CD14-positive monocyte (primary cell): ENCODE data around the gene CIB4. TPM values are rescaled to one million over a fixed set of nuclear protein-coding genes. Genes with fewer than 3 reads are reported as not detected.

Source experiments
- DNase-seq, 3 donors: peaks; one replicate each; pipeline ENCODE4 v3.0.0-alpha.2; 2011 to 2022
- H2AFZ ChIP-seq: 2 replicates; pipeline ENCODE4 v1.6.0; 2012; ENCODE audit warnings: mild to moderate bottlenecking, low read depth, low read length, inconsistent platforms; ENCODE audit not compliant: insufficient read depth, poor library complexity, severe bottlenecking
- H3K27ac ChIP-seq, 2 donors: 1 replicate in 1 of 2; 2 replicates in 1 of 2; pipeline ENCODE4 v1.5.1; 2012 to 2013; ENCODE audit warnings: low read length in 2 of 2, control low read depth in 1 of 2, inconsistent platforms in 1 of 2, low read depth in 1 of 2, mild to moderate bottlenecking in 1 of 2
- H3K27me3 ChIP-seq, 2 donors: one replicate each; pipeline versions ENCODE4 v1.6.0 to v1.6.1; 2011 to 2013; ENCODE audit warnings: low read length in 2 of 2; ENCODE audit not compliant: control insufficient read depth in 2 of 2, insufficient read depth in 2 of 2
- H3K36me3 ChIP-seq, 2 donors: replicated peaks in 1 of 2; 1 replicate in 1 of 2; 2 replicates in 1 of 2; pipeline versions ENCODE4 v1.5.1 to v1.6.1; 2012 to 2013; ENCODE audit warnings: low read length in 2 of 2, control low read depth in 1 of 2, inconsistent platforms in 1 of 2, mild to moderate bottlenecking in 1 of 2; ENCODE audit not compliant: insufficient read depth in 2 of 2, control insufficient read depth in 1 of 2
- H3K4me1 ChIP-seq, 2 donors: 1 replicate in 1 of 2; 2 replicates in 1 of 2; pipeline versions ENCODE4 v1.5.1 to v1.6.1; 2012 to 2013; ENCODE audit warnings: low read length in 2 of 2, control low read depth in 1 of 2, inconsistent platforms in 1 of 2, mild to moderate bottlenecking in 1 of 2, moderate library complexity in 1 of 2; ENCODE audit not compliant: insufficient read depth in 2 of 2, control insufficient read depth in 1 of 2
- H3K4me2 ChIP-seq: replicated peaks from 2 replicates; pipeline ENCODE3; 2012; ENCODE audit warnings: low read length, moderate library complexity, mild to moderate bottlenecking; ENCODE audit not compliant: poor library complexity, severe bottlenecking; ENCODE audit errors: extremely low read depth
- H3K4me3 ChIP-seq, 3 experiments: fragments of 200-600 bp in 1 of 3; sonication (generic) in 1 of 3; replicated peaks in 1 of 3; 1 replicate in 2 of 3; 2 replicates in 1 of 3; pipeline ENCODE4 v1.5.1; 2011 to 2013; ENCODE audit warnings: low read length in 3 of 3, mild to moderate bottlenecking in 3 of 3, control low read depth in 2 of 3, low read depth in 2 of 3, inconsistent platforms in 1 of 3, moderate library complexity in 1 of 3
- H3K79me2 ChIP-seq: 2 replicates; pipeline ENCODE4 v1.6.0; 2012; ENCODE audit warnings: mild to moderate bottlenecking, control low read depth, inconsistent platforms, low read length, moderate library complexity; ENCODE audit not compliant: insufficient read depth
- H3K9ac ChIP-seq: 2 replicates; pipeline ENCODE4 v1.6.0; 2017; ENCODE audit warnings: low read length, mild to moderate bottlenecking; ENCODE audit not compliant: insufficient read depth, poor library complexity, severe bottlenecking
- H3K9me3 ChIP-seq, 2 donors: replicated peaks in 1 of 2; 1 replicate in 1 of 2; 2 replicates in 1 of 2; pipeline versions ENCODE4 v1.5.1 to v1.6.1; 2012 to 2013; ENCODE audit warnings: low read length in 2 of 2, control low read depth in 1 of 2; ENCODE audit not compliant: control insufficient read depth in 1 of 2, insufficient read depth in 1 of 2
- H4K20me1 ChIP-seq: 2 replicates; pipeline ENCODE4 v1.6.0; 2012; ENCODE audit warnings: mild to moderate bottlenecking, low read length, control low read depth, moderate library complexity; ENCODE audit not compliant: insufficient read depth
- H3K27ac Mint-ChIP-seq, 7 donors: one replicate each; pipeline ENCODE4 v1.8.0; 2020; ENCODE audit warnings: mild to moderate bottlenecking in 7 of 7, mixed read lengths in 7 of 7, moderate library complexity in 6 of 7, inconsistent platforms in 2 of 7
- H3K27me3 Mint-ChIP-seq, 3 donors: one replicate each; pipeline ENCODE4 v1.8.0; 2021 to 2022; ENCODE audit warnings: low read depth in 3 of 3, mild to moderate bottlenecking in 3 of 3, mixed read lengths in 3 of 3, moderate library complexity in 3 of 3, inconsistent platforms in 1 of 3
- H3K36me3 Mint-ChIP-seq, 2 donors: one replicate each; pipeline ENCODE4 v1.8.0; 2020; ENCODE audit warnings: mixed read lengths in 2 of 2, inconsistent platforms in 1 of 2, mild to moderate bottlenecking in 1 of 2
- H3K4me1 Mint-ChIP-seq: one replicate; pipeline ENCODE4 v1.8.0; 2020; ENCODE audit warnings: mild to moderate bottlenecking, mixed read lengths
- H3K4me3 Mint-ChIP-seq, 2 donors: one replicate each; pipeline ENCODE4 v1.8.0; 2020; ENCODE audit warnings: mild to moderate bottlenecking in 2 of 2, mixed read lengths in 2 of 2, moderate library complexity in 1 of 2
- H3K9me3 Mint-ChIP-seq, 7 donors: one replicate each; pipeline ENCODE4 v1.8.0; 2020 to 2022; ENCODE audit warnings: mixed read lengths in 7 of 7, mild to moderate bottlenecking in 6 of 7, moderate library complexity in 6 of 7, inconsistent platforms in 2 of 7
- CTCF ChIP-seq: fragments of 200-600 bp; IDR thresholded peaks from one replicate; pipeline ENCODE4 v1.8.0; 2022; ENCODE audit warnings: antibody characterized with exemption, mild to moderate bottlenecking
- WGBS: methylation state at CpG from one replicate; pipeline ENCODE4 v1.1.5; 2013; ENCODE audit warnings: missing lambda C conversion rate; ENCODE audit not compliant: insufficient coverage; 5-methylcytosine and 5-hydroxymethylcytosine counted together
- intact Hi-C, 2 donors: fragments of 100-400 bp; cut with micrococcal nuclease; formaldehyde crosslinking; loops; one replicate each; pipeline versions ENCODE4 v1.15.0 to v1.15.1; 2023
- polyA plus RNA-seq, 3 donors: library from polyadenylated mRNA; depleted of rRNA in 1 of 3; unstranded in 2 of 3; stranded (reverse) in 1 of 3; fragments of 300-500 nt in 2 of 3; fragments of >200 nt in 1 of 3; fragmentation: Illumina TruSeq in 2 of 3; gene quantifications; 1 replicate in 2 of 3; 2 replicates in 1 of 3; pipeline ENCODE4 v1.2.3, GENCODE V29; 2012 to 2021

Gene CIB4
- polyA plus RNA-seq, 3 donors: not detected

DNA sequence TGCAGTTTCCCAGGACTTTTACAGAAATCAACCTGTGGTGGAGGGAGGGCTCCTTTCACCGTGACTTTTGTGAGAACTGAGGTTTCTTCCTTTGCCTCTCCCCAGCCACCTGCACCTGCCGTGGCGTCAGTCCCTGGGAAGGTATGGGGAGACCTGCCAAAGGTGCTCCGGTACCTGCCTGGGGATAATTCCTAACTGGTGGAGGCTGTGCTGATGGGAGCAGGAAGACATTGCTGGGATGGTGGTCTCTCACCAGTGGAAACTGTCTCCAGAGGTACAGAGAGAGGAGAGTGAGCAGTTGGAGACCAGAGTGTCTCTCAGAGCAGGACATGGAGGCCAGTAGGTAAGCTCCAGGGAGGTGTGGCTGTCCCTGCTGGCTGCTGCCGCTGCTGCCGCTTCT is 52.6 kb downstream of the CIB4 start:
- peaks cover 5 to 6% (median 5%) of the 10 kb centered on the region in 3 donors for H3K27me3 Mint-ChIP-seq
- Histone ChIP-seq H3K9ac (no peak overlapping the region), H3K79me2 (no peaks in the 10 kb centered on the region), H3K4me2 (no peak overlapping the region), H3K27me3 (no peaks in the 10 kb centered on the region), H2AFZ (no peak overlapping the region), H4K20me1 (no peaks in the 10 kb centered on the region), H3K9me3 (peaks cover 10 to 16% of the 10 kb centered on the region in 2 donors), H3K27ac (peak overlapping the region; percentile 27 to 48), H3K36me3 (no peaks in the 10 kb centered on the region), H3K4me3 (no peak overlapping the region), H3K4me1 (no peaks in the 10 kb centered on the region)
- H3K4me1 Mint-ChIP-seq: no peaks in the 10 kb centered on the region
- peak overlapping the region in 2 of 7 donors; percentile 44 to 71 for H3K27ac Mint-ChIP-seq
- H3K9me3 Mint-ChIP-seq: peaks cover 5 to 15% (median 8%) of the 10 kb centered on the region in 7 donors
- H3K4me3 Mint-ChIP-seq: no peak overlapping the region
- no peak for DNase-seq
- H3K36me3 Mint-ChIP-seq: no peaks in the 10 kb centered on the region
- 100% methylated on average over 1 of the region's 6 CpGs for WGBS
- intact Hi-C loops: no loop called here
- no peak for TF ChIP-seq CTCF

DNA sequence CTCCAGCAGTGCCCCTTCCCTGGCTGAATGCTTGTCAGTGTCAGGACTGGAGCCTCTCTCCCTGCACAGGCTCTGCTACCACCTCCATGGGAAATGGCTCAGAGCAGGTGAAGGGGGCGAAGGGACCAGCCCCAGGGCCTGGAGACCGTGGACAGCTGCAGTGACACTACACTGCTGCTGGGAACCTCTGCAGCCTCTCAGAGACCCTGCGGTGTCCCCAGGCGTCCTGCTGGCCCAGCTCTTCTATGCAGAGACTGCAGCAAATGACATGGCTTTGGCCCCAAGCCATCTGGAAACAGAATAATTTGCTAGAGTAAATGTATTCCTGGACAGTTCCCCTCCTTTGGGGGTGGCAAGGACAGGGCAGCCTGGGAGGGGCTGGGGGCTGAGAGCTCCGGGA is 53.2 kb downstream of the CIB4 start:
- no peaks in the 10 kb centered on the region for H3K4me1 Mint-ChIP-seq
- Histone ChIP-seq H3K4me2 (no peak overlapping the region), H2AFZ (no peak overlapping the region), H4K20me1 (no peaks in the 10 kb centered on the region), H3K4me1 (no peaks in the 10 kb centered on the region), H3K79me2 (no peaks in the 10 kb centered on the region), H3K4me3 (no peak overlapping the region), H3K9me3 (peaks cover 10 to 16% of the 10 kb centered on the region in 2 donors), H3K27me3 (no peaks in the 10 kb centered on the region), H3K9ac (no peak overlapping the region), H3K27ac (no peak overlapping the region), H3K36me3 (no peaks in the 10 kb centered on the region)
- intact Hi-C loops: no loop called here
- no peaks in the 10 kb centered on the region for H3K36me3 Mint-ChIP-seq
- peaks cover 5 to 6% (median 5%) of the 10 kb centered on the region in 3 donors for H3K27me3 Mint-ChIP-seq
- H3K9me3 Mint-ChIP-seq: peaks cover 5 to 15% (median 8%) of the 10 kb centered on the region in 7 donors
- DNase-seq: no peak
- 81% methylated on average over 3 of the region's 5 CpGs for WGBS
- H3K27ac Mint-ChIP-seq: no peak overlapping the region
- no peak for TF ChIP-seq CTCF
- no peak overlapping the region for H3K4me3 Mint-ChIP-seq
